GM12878 (cell line): ENCODE data around the gene LMO7.

Source experiments
- CBX5 ChIP-seq: sonication (generic); IDR thresholded peaks from 2 replicates; pipeline ENCODE4 v1.6.1; 2016; ENCODE audit warnings: low read depth, moderate library complexity, mild to moderate bottlenecking, inconsistent platforms
- EGR1 ChIP-seq, 2 experiments: IDR thresholded peaks; 1 replicate in 1 of 2; 2 replicates in 1 of 2; pipeline ENCODE4 v1.6.1; 2011 to 2012; ENCODE audit warnings: low read depth in 2 of 2, low read length in 2 of 2, borderline replicate concordance in 1 of 2, mild to moderate bottlenecking in 1 of 2, moderate library complexity in 1 of 2
- NR2C2 ChIP-seq: IDR thresholded peaks from 2 replicates; pipeline ENCODE4 v1.6.1; 2011; ENCODE audit warnings: borderline replicate concordance, low read depth; ENCODE audit not compliant: control insufficient read depth, insufficient read length
- POLR2AphosphoS5 ChIP-seq: IDR thresholded peaks from 2 replicates; pipeline ENCODE4 v1.6.1; 2011; ENCODE audit warnings: mild to moderate bottlenecking, low read length, inconsistent platforms
- SREBF1 ChIP-seq: IDR thresholded peaks from 2 replicates; pipeline ENCODE4 v1.6.1; 2012; ENCODE audit warnings: mild to moderate bottlenecking, low read length
- ZNF24 ChIP-seq: fragments of 450-650 bp; IDR thresholded peaks from 2 replicates; pipeline ENCODE4 v1.6.1; 2017; ENCODE audit warnings: antibody characterized with exemption, mild to moderate bottlenecking
- ZNF274 ChIP-seq: IDR thresholded peaks from one replicate; pipeline ENCODE4 v1.8.0; 2011; ENCODE audit not compliant: insufficient read length, insufficient read depth
- TF ChIP-seq, protein P1 (sequence below), 3 experiments: IDR thresholded peaks in 2 of 3; conservative IDR thresholded peaks in 1 of 3; 2 replicates each; pipeline ENCODE4 v1.5.1; 2011; ENCODE audit warnings: low read depth in 3 of 3, low read length in 3 of 3, mild to moderate bottlenecking in 3 of 3, control low read depth in 2 of 3, moderate library complexity in 2 of 3, inconsistent platforms in 1 of 3, mixed read lengths in 1 of 3; ENCODE audit not compliant: control insufficient read depth in 2 of 3, insufficient read depth in 1 of 3; ENCODE audit errors: extremely low read depth in 1 of 3

DNA sequence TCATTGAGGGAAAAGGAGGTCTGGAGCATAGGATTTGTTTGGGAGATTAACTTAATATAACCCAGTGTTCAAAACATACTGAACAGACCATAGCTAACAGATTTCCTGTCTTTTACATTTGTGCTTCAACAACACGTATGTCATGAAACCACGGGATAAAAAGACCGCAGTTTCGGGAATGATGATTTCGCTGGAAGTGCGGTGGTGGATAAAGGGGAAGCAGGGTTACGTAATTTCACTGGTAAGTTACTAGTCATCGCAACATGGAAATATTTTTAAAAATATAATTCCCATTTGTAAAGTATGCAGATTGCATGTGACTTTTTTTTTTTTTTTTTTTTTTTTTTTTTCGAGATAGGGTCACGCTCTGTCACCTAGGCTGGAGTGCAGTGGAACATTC is 237.4 kb downstream of the LMO7 start:
- TF ChIP-seq POLR2AphosphoS5: no peak
- TF ChIP-seq ZNF274: no peak
- no peak for TF ChIP-seq SREBF1
- no peak for TF ChIP-seq NR2C2
- TF ChIP-seq, protein P1, sequence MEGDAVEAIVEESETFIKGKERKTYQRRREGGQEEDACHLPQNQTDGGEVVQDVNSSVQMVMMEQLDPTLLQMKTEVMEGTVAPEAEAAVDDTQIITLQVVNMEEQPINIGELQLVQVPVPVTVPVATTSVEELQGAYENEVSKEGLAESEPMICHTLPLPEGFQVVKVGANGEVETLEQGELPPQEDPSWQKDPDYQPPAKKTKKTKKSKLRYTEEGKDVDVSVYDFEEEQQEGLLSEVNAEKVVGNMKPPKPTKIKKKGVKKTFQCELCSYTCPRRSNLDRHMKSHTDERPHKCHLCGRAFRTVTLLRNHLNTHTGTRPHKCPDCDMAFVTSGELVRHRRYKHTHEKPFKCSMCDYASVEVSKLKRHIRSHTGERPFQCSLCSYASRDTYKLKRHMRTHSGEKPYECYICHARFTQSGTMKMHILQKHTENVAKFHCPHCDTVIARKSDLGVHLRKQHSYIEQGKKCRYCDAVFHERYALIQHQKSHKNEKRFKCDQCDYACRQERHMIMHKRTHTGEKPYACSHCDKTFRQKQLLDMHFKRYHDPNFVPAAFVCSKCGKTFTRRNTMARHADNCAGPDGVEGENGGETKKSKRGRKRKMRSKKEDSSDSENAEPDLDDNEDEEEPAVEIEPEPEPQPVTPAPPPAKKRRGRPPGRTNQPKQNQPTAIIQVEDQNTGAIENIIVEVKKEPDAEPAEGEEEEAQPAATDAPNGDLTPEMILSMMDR (IDR thresholded peaks at IDR 0.05 in 2 of 3, conservative IDR thresholded peaks at IDR 0.05 in 1 of 3; ENCODE audit: control insufficient read depth in 2 of 3, extremely low read depth in 1 of 3, insufficient read depth in 1 of 3, low read depth in 3 of 3, low read length in 3 of 3): no peak
- TF ChIP-seq CBX5: no peak
- TF ChIP-seq EGR1 (IDR thresholded peaks at IDR 0.05; ENCODE audit: borderline replicate concordance in 1 of 2, low read depth in 2 of 2, low read length in 2 of 2): no peak
- TF ChIP-seq ZNF24: no peak
